ENCODE measurements around the gene QPCTL.

Gene QPCTL

GRCh38 chr19:45701676-45702075, 9.2 kb downstream of the QPCTL start:
- Histone ChIP-seq H3K4me1 (ENCODE audit: control insufficient read depth in 2 of 2, insufficient read depth in 1 of 2, low read depth in 1 of 2, low read length in 2 of 2) (no peaks in the 10 kb centered on the region), H4K8ac (ENCODE audit: low read depth, low read length) (no peak overlapping the region), H3K14ac (ENCODE audit: low read length) (no peak overlapping the region), H2BK15ac (ENCODE audit: low read length) (no peak overlapping the region), H3K18ac (ENCODE audit: low read length) (no peak overlapping the region), H3K4me3 (ENCODE audit: low read length in 2 of 2) (no peak overlapping the region), H2AK5ac (ENCODE audit: low read depth, low read length) (no peak overlapping the region), H4K91ac (ENCODE audit: low read depth, low read length, poor library complexity) (no peak overlapping the region), H2BK12ac (ENCODE audit: low read length) (no peak overlapping the region), H3K27ac (replicated peaks; ENCODE audit: low read length) (no peak overlapping the region), H3K36me3 (replicated peaks in 1 of 2; ENCODE audit: control insufficient read depth in 2 of 2, insufficient read depth in 2 of 2, low read length in 2 of 2) (peaks cover 20 to 37% of the 10 kb centered on the region in 2 donors), H3K27me3 (ENCODE audit: control insufficient read depth in 3 of 3, insufficient read depth in 3 of 3, low read depth in 1 of 3, low read length in 3 of 3) (no peaks in the 10 kb centered on the region), H3K4me2 (ENCODE audit: insufficient read depth, low read length, poor library complexity, severe bottlenecking) (no peak overlapping the region), H3K79me1 (ENCODE audit: low read depth, low read length) (peaks cover 2% of the 10 kb centered on the region), H2AFZ (ENCODE audit: low read length) (no peak overlapping the region), H2BK120ac (ENCODE audit: low read depth, low read length) (no peak overlapping the region), H3K9me3 (replicated peaks in 1 of 2; ENCODE audit: control insufficient read depth in 2 of 2, insufficient read depth in 1 of 2, low read depth in 1 of 2, low read length in 2 of 2) (peaks cover 0 to 3% of the 10 kb centered on the region in 2 donors), H3K23ac (ENCODE audit: low read depth, low read length, poor library complexity) (no peak overlapping the region), H3K9ac (ENCODE audit: low read depth, low read length, poor library complexity) (no peak overlapping the region), H2BK5ac (ENCODE audit: low read length) (no peak overlapping the region), H3K4ac (ENCODE audit: low read length) (no peak overlapping the region)
- DNase-seq (ENCODE audit: low spot score): no peak
- WGBS, 2 donors (ENCODE audit: extremely low coverage in 2 of 2, insufficient read length in 2 of 2, insufficient replicate concordance in 1 of 2): no CpG with 5 or more reads among the region's 7 CpGs

- H2BK120ac ChIP-seq (ENCODE audit: low read depth, low read length): no peak overlapping the region
- no CpG with 5 or more reads among the region's 9 CpGs for WGBS, 2 donors (ENCODE audit: extremely low coverage in 2 of 2, insufficient read length in 2 of 2, insufficient replicate concordance in 1 of 2)
- H3K23ac ChIP-seq (ENCODE audit: low read depth, low read length, poor library complexity): no peak overlapping the region
- H3K9ac ChIP-seq (ENCODE audit: low read depth, low read length, poor library complexity): no peak overlapping the region
- no peak overlapping the region for H2BK5ac ChIP-seq (ENCODE audit: low read length)
- no peak overlapping the region for H3K14ac ChIP-seq (ENCODE audit: low read length)
- H2AFZ ChIP-seq (ENCODE audit: low read length): no peak overlapping the region
- H3K9me3 ChIP-seq (replicated peaks in 1 of 2; ENCODE audit: control insufficient read depth in 2 of 2, insufficient read depth in 1 of 2, low read depth in 1 of 2, low read length in 2 of 2): peaks cover 0 to 5% of the 10 kb centered on the region in 2 donors
- no peak overlapping the region for H3K4me2 ChIP-seq (ENCODE audit: insufficient read depth, low read length, poor library complexity, severe bottlenecking)
- H3K36me3 ChIP-seq (replicated peaks in 1 of 2; ENCODE audit: control insufficient read depth in 2 of 2, insufficient read depth in 2 of 2, low read length in 2 of 2): peaks cover 19 to 31% of the 10 kb centered on the region in 2 donors
- peaks cover 0 to 3% of the 10 kb centered on the region in 2 donors for H3K4me1 ChIP-seq (ENCODE audit: control insufficient read depth in 2 of 2, insufficient read depth in 1 of 2, low read depth in 1 of 2, low read length in 2 of 2)
- no peak overlapping the region for H2BK12ac ChIP-seq (ENCODE audit: low read length)
- no peak for DNase-seq (ENCODE audit: low spot score)
- H3K4ac ChIP-seq (ENCODE audit: low read length): no peak overlapping the region
- H3K27me3 ChIP-seq (ENCODE audit: control insufficient read depth in 3 of 3, insufficient read depth in 3 of 3, low read depth in 1 of 3, low read length in 3 of 3): no peaks in the 10 kb centered on the region
- no peak overlapping the region for H4K8ac ChIP-seq (ENCODE audit: low read depth, low read length)
- no peak overlapping the region for H4K91ac ChIP-seq (ENCODE audit: low read depth, low read length, poor library complexity)
- H2AK5ac ChIP-seq (ENCODE audit: low read depth, low read length): no peak overlapping the region
- H2BK15ac ChIP-seq (ENCODE audit: low read length): no peak overlapping the region
- H3K18ac ChIP-seq (ENCODE audit: low read length): no peak overlapping the region
- H3K79me1 ChIP-seq (ENCODE audit: low read depth, low read length): peaks cover 2% of the 10 kb centered on the region
- H3K4me3 ChIP-seq (ENCODE audit: low read length in 2 of 2): no peak overlapping the region
- no peak overlapping the region for H3K27ac ChIP-seq (replicated peaks; ENCODE audit: low read length)
Measured at GRCh38 chr19:45705115-45705514, 12.6 kb downstream of the QPCTL start.

- H4K91ac ChIP-seq (ENCODE audit: low read depth, low read length, poor library complexity): no peak overlapping the region
- WGBS, 2 donors (ENCODE audit: extremely low coverage in 2 of 2, insufficient read length in 2 of 2, insufficient replicate concordance in 1 of 2): no CpG with 5 or more reads among the region's 12 CpGs
- H3K27ac ChIP-seq (replicated peaks; ENCODE audit: low read length): no peak overlapping the region
- H3K18ac ChIP-seq (ENCODE audit: low read length): no peak overlapping the region
- no peak overlapping the region for H3K14ac ChIP-seq (ENCODE audit: low read length)
- H3K9me3 ChIP-seq (replicated peaks in 1 of 2; ENCODE audit: control insufficient read depth in 2 of 2, insufficient read depth in 1 of 2, low read depth in 1 of 2, low read length in 2 of 2): peaks cover 0 to 5% of the 10 kb centered on the region in 2 donors
- peaks cover 19 to 39% of the 10 kb centered on the region in 2 donors for H3K36me3 ChIP-seq (replicated peaks in 1 of 2; ENCODE audit: control insufficient read depth in 2 of 2, insufficient read depth in 2 of 2, low read length in 2 of 2)
- DNase-seq (ENCODE audit: low spot score): no peak
- H2AK5ac ChIP-seq (ENCODE audit: low read depth, low read length): no peak overlapping the region
- no peak overlapping the region for H3K9ac ChIP-seq (ENCODE audit: low read depth, low read length, poor library complexity)
- H3K79me1 ChIP-seq (ENCODE audit: low read depth, low read length): peaks cover 2% of the 10 kb centered on the region
- H3K4me1 ChIP-seq (ENCODE audit: control insufficient read depth in 2 of 2, insufficient read depth in 1 of 2, low read depth in 1 of 2, low read length in 2 of 2): peaks cover 0 to 3% of the 10 kb centered on the region in 2 donors
- no peak overlapping the region for H2BK120ac ChIP-seq (ENCODE audit: low read depth, low read length)
- H2BK12ac ChIP-seq (ENCODE audit: low read length): no peak overlapping the region
- H2AFZ ChIP-seq (ENCODE audit: low read length): no peak overlapping the region
- H2BK5ac ChIP-seq (ENCODE audit: low read length): no peak overlapping the region
- no peak overlapping the region for H3K23ac ChIP-seq (ENCODE audit: low read depth, low read length, poor library complexity)
- no peak overlapping the region for H4K8ac ChIP-seq (ENCODE audit: low read depth, low read length)
- H2BK15ac ChIP-seq (ENCODE audit: low read length): no peak overlapping the region
- no peak overlapping the region for H3K4ac ChIP-seq (ENCODE audit: low read length)
- H3K27me3 ChIP-seq (ENCODE audit: control insufficient read depth in 3 of 3, insufficient read depth in 3 of 3, low read depth in 1 of 3, low read length in 3 of 3): no peaks in the 10 kb centered on the region
- no peak overlapping the region for H3K4me2 ChIP-seq (ENCODE audit: insufficient read depth, low read length, poor library complexity, severe bottlenecking)
- no peak overlapping the region for H3K4me3 ChIP-seq (ENCODE audit: low read length in 2 of 2)
Measured at GRCh38 chr19:45705710-45706415, 13.4 kb downstream of the QPCTL start.

GRCh38 chr19:45710356-45711130, 18.1 kb downstream of the QPCTL start:
- Histone ChIP-seq H3K4me3 (ENCODE audit: low read length in 2 of 2) (no peak overlapping the region), H2AFZ (ENCODE audit: low read length) (no peak overlapping the region), H2BK5ac (ENCODE audit: low read length) (no peak overlapping the region), H3K9ac (ENCODE audit: low read depth, low read length, poor library complexity) (no peak overlapping the region), H3K9me3 (replicated peaks in 1 of 2; ENCODE audit: control insufficient read depth in 2 of 2, insufficient read depth in 1 of 2, low read depth in 1 of 2, low read length in 2 of 2) (peaks cover 0 to 2% of the 10 kb centered on the region in 2 donors), H3K79me1 (ENCODE audit: low read depth, low read length) (peaks cover 17% of the 10 kb centered on the region), H3K14ac (ENCODE audit: low read length) (no peak overlapping the region), H3K4me1 (ENCODE audit: control insufficient read depth in 2 of 2, insufficient read depth in 1 of 2, low read depth in 1 of 2, low read length in 2 of 2) (peaks cover 0 to 6% of the 10 kb centered on the region in 2 donors), H2BK15ac (ENCODE audit: low read length) (no peak overlapping the region), H3K23ac (ENCODE audit: low read depth, low read length, poor library complexity) (no peak overlapping the region), H3K18ac (ENCODE audit: low read length) (no peak overlapping the region), H2BK12ac (ENCODE audit: low read length) (no peak overlapping the region), H2AK5ac (ENCODE audit: low read depth, low read length) (no peak overlapping the region), H2BK120ac (ENCODE audit: low read depth, low read length) (no peak overlapping the region), H3K36me3 (replicated peaks in 1 of 2; ENCODE audit: control insufficient read depth in 2 of 2, insufficient read depth in 2 of 2, low read length in 2 of 2) (peaks cover 15 to 45% of the 10 kb centered on the region in 2 donors), H3K27me3 (ENCODE audit: control insufficient read depth in 3 of 3, insufficient read depth in 3 of 3, low read depth in 1 of 3, low read length in 3 of 3) (no peaks in the 10 kb centered on the region), H4K8ac (ENCODE audit: low read depth, low read length) (no peak overlapping the region), H3K27ac (replicated peaks; ENCODE audit: low read length) (no peak overlapping the region), H3K4me2 (ENCODE audit: insufficient read depth, low read length, poor library complexity, severe bottlenecking) (no peak overlapping the region), H3K4ac (ENCODE audit: low read length) (no peak overlapping the region), H4K91ac (ENCODE audit: low read depth, low read length, poor library complexity) (no peak overlapping the region)
- no CpG with 5 or more reads among the region's 10 CpGs for WGBS, 2 donors (ENCODE audit: extremely low coverage in 2 of 2, insufficient read length in 2 of 2, insufficient replicate concordance in 1 of 2)
- DNase-seq (ENCODE audit: low spot score): no peak

All from neuronal stem cell (in vitro differentiated cells).